HG03457 (cell line): ENCODE results near the gene CADPS.

Experiments
- ATAC-seq: cut with Tn5 transposase; IDR thresholded peaks from one replicate; pipeline ENCODE4 v1.9.1; 2021; ENCODE audit warnings: moderate number of reproducible peaks; ENCODE audit not compliant: unreplicated experiment

The CADPS gene

GRCh38 chr3:62562596-62562995 is 312.6 kb downstream of the CADPS start:
- ATAC-seq, result no peak

- no peak for ATAC-seq
These were observed 313.2 kb downstream of the CADPS start for GRCh38 chr3:62562017-62562416.

DNA sequence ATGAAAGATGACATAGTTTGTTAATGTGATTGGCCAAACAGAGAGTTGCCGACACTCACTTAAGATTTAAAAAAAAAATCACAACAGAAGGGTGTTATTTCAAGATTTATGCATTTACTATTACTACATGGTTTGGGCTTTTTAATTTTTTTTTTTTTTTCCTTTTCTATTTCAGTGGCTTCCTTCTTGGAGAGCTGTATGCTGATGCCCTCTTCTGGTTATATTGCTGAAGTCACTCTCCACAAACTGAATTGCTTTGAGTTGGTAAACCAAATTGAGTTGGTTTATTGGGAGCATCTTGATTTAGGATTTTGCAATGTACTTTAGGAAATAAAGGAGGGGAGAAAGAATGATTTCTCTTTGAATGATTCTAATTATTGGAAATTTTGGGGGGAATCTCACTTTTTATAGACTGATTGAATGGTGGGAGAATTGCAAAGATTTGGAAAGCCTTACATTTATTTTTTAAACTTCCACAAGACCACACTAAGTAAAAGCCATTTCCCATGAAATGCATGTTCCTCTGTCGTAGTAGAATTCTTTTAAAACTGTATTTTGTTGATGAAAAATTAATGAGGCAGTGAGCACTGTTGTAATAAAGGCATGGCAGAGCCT is 315.3 kb downstream of the CADPS start:
- ATAC-seq, result no peak

DNA sequence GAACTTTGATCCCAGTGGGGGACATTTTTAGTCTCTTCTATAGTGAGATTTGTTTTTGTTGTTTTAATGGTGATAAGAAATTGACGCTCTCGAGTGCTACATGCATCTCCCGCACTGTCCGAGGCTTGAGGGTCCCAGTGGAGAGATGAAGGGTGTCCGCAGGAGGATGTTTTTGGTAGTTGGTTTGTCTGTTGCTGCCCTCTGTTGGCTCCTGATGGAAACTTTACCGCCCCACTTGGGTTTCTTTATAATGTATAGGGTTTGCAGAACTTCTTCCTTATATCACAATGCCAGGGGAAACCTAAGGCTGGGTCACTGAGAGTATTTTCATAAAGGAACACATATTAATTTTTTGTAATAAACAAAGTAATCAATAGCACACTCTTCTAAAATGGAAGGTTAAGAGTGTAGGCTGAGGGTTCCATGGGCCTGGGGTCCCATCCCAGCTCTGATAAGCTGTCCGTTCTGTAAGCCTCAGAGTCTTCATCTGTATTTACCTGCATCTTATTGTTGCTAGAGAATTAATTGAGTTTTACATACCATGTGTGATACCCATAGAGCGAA is 316.6 kb downstream of the CADPS start:
- no peak for ATAC-seq

GRCh38 chr3:62557983-62558382 is 317.2 kb downstream of the CADPS start:
- ATAC-seq, result no peak

DNA sequence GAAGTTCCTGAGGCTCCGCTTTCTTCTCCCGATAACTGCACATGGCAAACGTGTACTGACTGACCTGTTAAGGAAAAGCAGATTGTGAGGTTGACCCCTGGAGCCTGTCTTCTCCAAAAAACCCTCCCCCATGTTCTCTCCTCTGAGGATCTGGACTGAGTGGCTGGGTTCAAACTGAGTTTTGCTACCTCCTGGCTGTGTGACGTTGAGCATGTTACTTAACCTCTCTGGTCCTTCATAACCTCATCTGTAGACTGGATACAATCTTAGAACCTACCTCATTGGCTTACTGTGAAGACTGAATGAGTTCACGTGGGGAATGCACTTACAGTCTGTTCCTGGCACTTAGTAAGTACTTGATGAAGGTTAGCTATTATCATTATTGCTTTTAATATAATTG is 317.8 kb downstream of the CADPS start:
- ATAC-seq, result no peak

GRCh38 chr3:62556121-62556815 is 318.9 kb downstream of the CADPS start:
- ATAC-seq, result no peak

DNA sequence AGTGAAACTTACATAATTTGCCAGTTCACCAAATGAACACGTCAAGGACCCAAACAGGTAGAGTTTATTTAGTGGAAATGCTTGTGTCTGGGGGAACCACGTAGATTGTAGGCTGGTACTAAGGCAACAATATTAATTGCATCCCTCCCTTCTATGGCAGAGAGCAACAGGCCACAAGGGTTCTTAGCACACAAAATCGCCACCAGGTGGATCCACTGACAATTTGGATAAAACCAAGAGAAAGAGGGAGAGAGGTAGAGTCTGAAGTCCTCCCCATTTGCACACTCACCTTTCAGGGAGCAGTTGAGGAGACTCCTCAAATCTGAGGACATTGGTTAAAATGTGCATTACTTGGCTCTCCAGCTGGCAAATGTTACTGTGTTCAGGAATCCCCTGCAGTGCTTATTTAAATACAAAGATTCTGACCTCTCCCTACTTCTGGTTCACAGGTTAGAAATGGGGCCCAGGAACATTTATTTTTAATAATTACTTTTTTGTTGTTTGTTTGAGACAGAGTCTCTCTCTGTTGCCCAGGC is 320.9 kb downstream of the CADPS start:
- no peak for ATAC-seq

DNA sequence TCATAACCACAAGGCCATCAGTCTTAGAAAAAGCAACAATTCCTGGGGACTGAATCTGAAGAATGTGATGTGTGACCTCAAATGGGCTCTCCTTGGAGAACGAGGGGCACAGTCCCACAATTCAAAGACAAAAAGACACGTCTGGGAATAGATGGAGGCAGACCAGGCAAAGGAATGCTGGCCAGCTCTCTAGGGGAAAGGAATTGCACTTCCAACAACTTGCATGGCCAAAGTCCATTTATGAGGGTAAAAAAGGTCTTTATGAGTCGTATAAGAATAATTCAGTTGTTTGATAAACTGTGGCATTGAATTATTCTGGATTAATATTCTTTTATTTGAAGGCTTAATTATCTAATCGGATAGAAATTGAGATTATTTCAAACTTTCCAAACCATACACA is 321.4 kb downstream of the CADPS start:
- no peak for ATAC-seq

GRCh38 chr3:62551556-62551955 is 323.7 kb downstream of the CADPS start:
- no peak for ATAC-seq

DNA sequence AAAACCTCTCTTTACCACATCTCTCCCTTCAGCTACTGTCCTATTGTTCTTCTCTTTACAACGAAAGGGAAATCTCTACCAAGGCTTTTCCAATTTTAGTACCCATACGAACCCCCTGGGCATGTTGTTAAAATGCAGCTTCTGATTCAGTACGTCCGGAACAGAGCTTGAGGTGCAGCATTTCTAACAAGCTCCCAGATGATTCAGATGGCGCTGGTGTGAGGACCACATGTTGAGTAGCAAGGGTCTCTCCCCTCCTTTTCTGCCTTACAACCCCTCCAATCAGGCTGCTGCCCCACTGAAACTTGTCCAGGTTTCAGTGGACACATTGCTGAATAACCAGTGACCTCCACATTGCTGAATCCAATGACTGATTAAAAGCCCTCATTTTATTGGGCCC is 324.8 kb downstream of the CADPS start:
- no peak for ATAC-seq

DNA sequence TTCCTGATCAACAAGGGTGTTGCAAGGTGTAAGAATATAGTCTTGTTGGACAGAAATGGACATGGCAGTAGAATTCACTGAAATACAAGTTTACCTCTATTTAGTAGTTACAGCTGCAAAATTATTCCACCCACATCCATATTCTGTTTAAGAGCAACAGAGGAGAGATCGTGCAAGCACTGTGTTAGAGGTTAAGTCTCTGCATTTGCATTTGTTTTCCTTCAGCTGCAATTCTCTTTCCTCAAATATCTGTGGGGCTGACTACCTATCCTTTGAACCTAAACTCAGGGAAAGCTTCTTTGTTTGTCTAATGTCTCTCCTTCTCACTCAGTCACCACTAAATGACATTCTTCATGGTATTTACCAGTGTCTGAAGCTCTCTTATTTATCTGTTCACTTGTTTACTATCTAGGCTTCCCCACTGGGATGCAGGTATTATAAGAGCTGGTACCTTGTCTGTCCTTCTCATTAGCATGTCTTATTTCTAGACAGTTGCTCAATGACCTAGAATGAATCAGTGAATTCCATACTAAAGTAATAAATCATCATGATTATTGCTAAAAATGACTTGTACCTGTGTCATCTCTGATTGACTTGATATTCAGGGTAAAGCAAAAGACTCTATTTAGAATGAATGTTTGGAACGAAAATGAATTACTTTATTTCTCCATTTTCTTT is 326.5 kb downstream of the CADPS start:
- no peak for ATAC-seq

DNA sequence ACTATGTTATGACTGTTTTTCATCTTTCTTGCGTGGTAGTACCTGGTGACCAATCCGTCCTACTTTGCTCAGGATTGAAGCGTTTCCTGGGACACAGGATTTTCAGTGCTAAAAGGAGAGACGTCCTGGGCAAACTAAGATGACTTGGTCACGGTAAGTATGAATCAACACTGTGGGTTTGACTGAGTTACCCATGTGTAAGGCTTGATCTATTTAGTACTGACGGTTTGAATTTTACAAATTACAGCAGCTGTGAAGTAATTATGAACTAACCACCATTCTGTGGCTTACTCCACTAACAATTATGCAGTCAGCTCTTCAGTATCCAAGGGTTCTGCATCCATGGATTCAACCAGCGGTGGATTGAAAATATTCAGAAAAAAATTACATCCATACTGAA is 328.9 kb downstream of the CADPS start:
- no peak for ATAC-seq

DNA sequence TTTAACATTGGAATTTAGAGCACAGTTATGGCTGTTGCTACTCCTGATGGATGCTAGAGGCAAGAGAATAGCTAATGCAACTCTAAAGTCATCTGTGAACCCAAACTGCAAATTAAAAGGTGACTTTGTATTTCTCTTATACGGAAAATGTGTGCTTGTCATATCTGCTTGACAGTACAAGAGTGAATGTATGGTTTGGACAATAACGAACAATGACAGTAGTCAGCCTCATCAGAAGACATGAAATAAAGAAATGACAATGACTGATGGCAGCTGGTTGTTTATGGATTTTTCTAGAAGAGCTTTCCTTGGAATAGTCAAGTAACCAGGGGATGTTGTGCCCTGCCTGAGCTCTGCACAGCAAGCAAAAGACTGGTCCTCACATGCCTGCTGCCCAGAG is 333.0 kb downstream of the CADPS start:
- ATAC-seq, result no peak

- ATAC-seq, result no peak
These were observed 335.5 kb downstream of the CADPS start for GRCh38 chr3:62539762-62540161.

DNA sequence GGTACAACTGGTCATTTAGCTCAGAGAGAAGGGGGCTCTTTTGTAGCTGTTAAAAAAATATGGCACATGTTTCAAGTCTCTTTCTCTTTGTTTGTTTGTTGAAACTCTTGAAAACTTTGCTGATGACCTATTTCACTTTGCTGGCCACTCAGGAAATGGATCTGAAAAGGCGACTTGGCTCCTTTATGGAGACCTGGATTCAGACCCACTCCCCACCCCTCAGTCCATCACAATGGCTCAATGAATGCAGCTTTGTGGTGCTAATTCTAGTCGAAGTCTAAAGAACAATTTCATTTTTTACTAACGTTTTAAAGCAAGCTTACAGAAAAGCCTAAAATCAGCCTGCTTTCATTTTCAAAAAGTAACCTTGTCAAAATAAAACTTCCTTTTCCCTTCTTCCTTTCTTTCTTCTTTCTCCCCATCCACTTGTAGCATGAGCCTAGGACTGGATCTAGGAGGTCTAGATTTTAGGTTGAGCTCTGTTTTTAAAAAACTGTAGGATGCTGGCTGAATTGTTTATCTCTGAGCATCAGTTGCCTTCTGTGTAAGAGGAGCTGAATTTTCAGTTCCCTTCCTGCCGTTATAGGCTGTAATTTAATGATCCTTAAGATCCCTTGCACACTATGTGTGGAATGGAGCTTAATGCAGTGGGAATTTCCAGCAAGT is 336.4 kb downstream of the CADPS start:
- no peak for ATAC-seq

GRCh38 chr3:62534326-62534725 is 340.9 kb downstream of the CADPS start:
- ATAC-seq, result no peak

GRCh38 chr3:62532796-62533195 is 342.4 kb downstream of the CADPS start:
- ATAC-seq, result no peak

DNA sequence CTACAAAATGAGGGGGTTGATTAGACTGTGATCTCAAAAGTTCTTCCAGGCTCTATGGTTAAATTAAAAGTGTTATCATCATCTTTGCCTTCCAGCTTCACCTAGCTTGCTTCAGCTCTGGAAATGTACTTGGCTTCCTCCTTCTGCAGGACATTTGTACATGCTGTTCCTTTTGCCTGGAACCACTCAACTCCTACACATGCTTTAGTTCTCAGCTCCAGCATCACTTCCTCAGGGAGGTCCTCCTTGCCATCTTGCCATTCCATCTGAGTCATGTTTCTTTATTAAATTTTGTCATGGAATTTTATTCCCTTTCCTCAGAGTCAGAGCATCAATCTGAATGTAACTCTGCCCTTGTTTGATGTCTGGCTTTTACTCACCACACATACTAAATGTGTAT is 343.2 kb downstream of the CADPS start:
- no peak for ATAC-seq

GRCh38 chr3:62531493-62531892 is 343.7 kb downstream of the CADPS start:
- no peak for ATAC-seq

GRCh38 chr3:62529230-62529629 is 346.0 kb downstream of the CADPS start:
- no peak for ATAC-seq
